Progenitor cell of endocrine pancreas (in vitro differentiated cells): ENCODE measurements around the gene SFXN3. TPM values are rescaled to one million over a fixed set of nuclear protein-coding genes. Genes with fewer than 3 reads are reported as not detected.

Source experiments
- DNase-seq: peaks from one replicate; pipeline ENCODE4 v3.0.0; 2021; ENCODE audit warnings: low spot score; ENCODE audit not compliant: unreplicated experiment
- H3K27ac Mint-ChIP-seq: 2 replicates; pipeline ENCODE4 v1.8.0; 2021; ENCODE audit warnings: mild to moderate bottlenecking, moderate library complexity, mixed read lengths
- H3K27me3 Mint-ChIP-seq: 2 replicates; pipeline ENCODE4 v1.8.0; 2021; ENCODE audit warnings: mixed read lengths
- H3K36me3 Mint-ChIP-seq: 2 replicates; pipeline ENCODE4 v1.8.0; 2022; ENCODE audit warnings: mixed read lengths; ENCODE audit not compliant: insufficient read depth
- H3K4me1 Mint-ChIP-seq: 2 replicates; pipeline ENCODE4 v1.8.0; 2021; ENCODE audit warnings: low read depth, mixed read lengths
- H3K4me3 Mint-ChIP-seq: 2 replicates; pipeline ENCODE4 v1.8.0; 2021; ENCODE audit warnings: low read depth, mild to moderate bottlenecking, moderate library complexity, mixed read lengths
- H3K9me3 Mint-ChIP-seq: 2 replicates; pipeline ENCODE4 v1.8.0; 2021; ENCODE audit warnings: low read depth, mixed read lengths
- CTCF ChIP-seq: fragments of 200-600 bp; sonication (generic); IDR thresholded peaks from one replicate; pipeline ENCODE4 v1.5.0; 2021; ENCODE audit warnings: antibody characterized with exemption, mild to moderate bottlenecking; ENCODE audit not compliant: unreplicated experiment
- total RNA-seq: library from RNA; stranded (reverse); gene quantifications from 2 replicates; pipeline ENCODE4 v1.2.1, GENCODE V29; 2021

Gene SFXN3
- total RNA-seq, 1 donor from 2014 or later = 6.1 TPM

- H3K27me3 Mint-ChIP-seq = peaks cover 53% of the 10 kb centered on the region
- no peaks in the 10 kb centered on the region for H3K36me3 Mint-ChIP-seq
Observed at GRCh38 chr10:101014230-101014884, 16.7 kb upstream of the SFXN3 start.

GRCh38 chr10:101014966-101015581 is 16.0 kb upstream of the SFXN3 start:
- H3K27me3 Mint-ChIP-seq = peaks cover 57% of the 10 kb centered on the region

More at GRCh38 chr10:101014230-101014884, 16.7 kb upstream of the SFXN3 start:
- H3K4me1 Mint-ChIP-seq = peaks cover 11% of the 10 kb centered on the region
- H3K4me3 Mint-ChIP-seq = no peak overlapping the region
- peak; percentile 82 for TF ChIP-seq CTCF
- no peak overlapping the region for H3K27ac Mint-ChIP-seq
- H3K9me3 Mint-ChIP-seq = no peaks in the 10 kb centered on the region
- peak; percentile 75 for DNase-seq

GRCh38 chr10:101015582-101015973 is 15.5 kb upstream of the SFXN3 start:
- no peak for DNase-seq
- Mint-ChIP-seq H3K36me3 (no peaks in the 10 kb centered on the region), H3K27me3 (peaks cover 60% of the 10 kb centered on the region), H3K4me3 (no peak overlapping the region), H3K9me3 (no peaks in the 10 kb centered on the region), H3K27ac (no peak overlapping the region), H3K4me1 (peaks cover 11% of the 10 kb centered on the region)
- TF ChIP-seq CTCF = no peak

More at GRCh38 chr10:101014966-101015581, 16.0 kb upstream of the SFXN3 start:
- H3K36me3 Mint-ChIP-seq = no peaks in the 10 kb centered on the region
- TF ChIP-seq CTCF = no peak
- H3K27ac Mint-ChIP-seq = no peak overlapping the region
- H3K9me3 Mint-ChIP-seq = no peaks in the 10 kb centered on the region
- no peak for DNase-seq
- H3K4me1 Mint-ChIP-seq = peaks cover 11% of the 10 kb centered on the region
- H3K4me3 Mint-ChIP-seq = no peak overlapping the region

GRCh38 chr10:101016814-101017213 is 14.2 kb upstream of the SFXN3 start:
- DNase-seq = no peak
- H3K27me3 Mint-ChIP-seq = peaks cover 73% of the 10 kb centered on the region
- H3K9me3 Mint-ChIP-seq = no peaks in the 10 kb centered on the region

More at GRCh38 chr10:101016814-101017213, 14.2 kb upstream of the SFXN3 start:
- no peak for TF ChIP-seq CTCF
- H3K36me3 Mint-ChIP-seq = no peaks in the 10 kb centered on the region
- H3K4me3 Mint-ChIP-seq = no peak overlapping the region
- H3K4me1 Mint-ChIP-seq = peaks cover 11% of the 10 kb centered on the region
- no peak overlapping the region for H3K27ac Mint-ChIP-seq
